GM13977 (cell line): ENCODE measurements around the gene OR11L1.

Experiments used
- DNase-seq: peaks from one replicate; pipeline ENCODE4 v3.0.0; 2012; ENCODE audit warnings: low spot score
- CTCF ChIP-seq: IDR thresholded peaks from 2 replicates; pipeline ENCODE4 v1.5.1; 2012; ENCODE audit warnings: mild to moderate bottlenecking, control low read depth; ENCODE audit not compliant: insufficient read depth; ENCODE audit errors: extremely low read depth, missing control alignments
- in situ Hi-C: fragments of 300-500 bp; cut with MboI; formaldehyde crosslinking; loops from one replicate; pipeline ENCODE4 v1.12.0; 2022; ENCODE audit warnings: low sequenced_read_pairs, low pct_unique_long_range_greater_than_20kb, mixed read lengths, inconsistent platforms; ENCODE audit not compliant: unreplicated experiment

The OR11L1 gene

GRCh38 chr1:247845693-247846017, 4.0 kb upstream of the OR11L1 start:
- DNase-seq, result no peak
- in situ Hi-C loops, result no loop called here
- TF ChIP-seq CTCF, result no peak

GRCh38 chr1:247845011-247845692, 3.5 kb upstream of the OR11L1 start:
- in situ Hi-C loops, result no loop called here
- no peak for TF ChIP-seq CTCF
- DNase-seq, result no peak

- in situ Hi-C loops, result no loop called here
- TF ChIP-seq CTCF, result no peak
- no peak for DNase-seq
Observed at GRCh38 chr1:247843411-247843810, 1.7 kb upstream of the OR11L1 start.

- no peak for TF ChIP-seq CTCF
- in situ Hi-C loops, result no loop called here
- no peak for DNase-seq
Observed at GRCh38 chr1:247840818-247841217, 878 bp downstream of the OR11L1 start.

- TF ChIP-seq CTCF, result peak; percentile 8
- no peak for DNase-seq
- in situ Hi-C loops, result no loop called here
Observed at GRCh38 chr1:247833601-247834000, 8.1 kb downstream of the OR11L1 start.

- TF ChIP-seq CTCF, result no peak
- in situ Hi-C loops, result no loop called here
- DNase-seq, result no peak
Observed at GRCh38 chr1:247829656-247830055, 12.0 kb downstream of the OR11L1 start.

GRCh38 chr1:247825362-247825761, 16.3 kb downstream of the OR11L1 start:
- in situ Hi-C loops, result no loop called here
- no peak for TF ChIP-seq CTCF
- DNase-seq, result no peak
